HCT116 (cell line): ENCODE measurements around the gene KIF26B. TPM values are rescaled to one million over a fixed set of nuclear protein-coding genes. Genes with fewer than 3 reads are reported as not detected.

Experiments used
- ATAC-seq: fragments of 200-7000 bp; cut with Tn5 transposase; 2 replicates; pipeline ENCODE4 v1.9.1; 2020; ENCODE audit warnings: mild to moderate bottlenecking, moderate library complexity
- BruUV-seq: library from RNA; stranded (reverse); fragments of 400-500 nt; replicated peaks from 2 replicates; lab custom pipeline; 2021; lab: Mats Ljungman, UMichigan
- CTCF ChIA-PET: fragments of 300-600 bp; sonication (Branson Sonifier 250); formaldehyde crosslinking; loops from one replicate; lab custom pipeline; 2021; ENCODE audit warnings: antibody characterized with exemption; lab: Charles Lee
- POLR2A ChIA-PET: fragments of 300-600, 350-600 bp; sonication (Branson Sonifier 250); formaldehyde crosslinking; loops from one replicate; lab custom pipeline; 2021; ENCODE audit warnings: antibody characterized with exemption; lab: Charles Lee
- RAD21 ChIA-PET, 2 experiments: fragments of 300-600 bp; sonication (Branson Sonifier 250); formaldehyde crosslinking; loops; one replicate each; lab custom pipeline; 2023; ENCODE audit warnings: low total read pairs in 2 of 2; ENCODE audit not compliant: uncharacterized antibody in 2 of 2, unreplicated experiment in 2 of 2, low non-redundant PET in 1 of 2; lab: Charles Lee
- DNase-seq: peaks from one replicate; pipeline ENCODE4 v3.0.0-alpha.2; 2010; ENCODE audit warnings: low read depth, low spot score
- H2AFZ ChIP-seq: fragments of 200-600 bp; shearing (Covaris generic), sonication (generic); 2 replicates; pipeline ENCODE4 v1.6.1; 2017; ENCODE audit warnings: low read depth, mixed run types, mixed read lengths, antibody characterized with exemption, low read length; ENCODE audit not compliant: poor library complexity, severe bottlenecking
- H3K27ac ChIP-seq: 2 replicates; pipeline ENCODE4 v1.5.1; 2012; ENCODE audit warnings: low read depth, low read length
- H3K27me3 ChIP-seq: fragments of 200-600 bp; sonication (generic); 2 replicates; pipeline ENCODE4 v1.6.1; 2016; ENCODE audit warnings: mixed run types, low read length, mixed read lengths; ENCODE audit not compliant: insufficient read depth
- H3K36me3 ChIP-seq, 2 experiments: fragments of 200-500 bp in 1 of 2; fragments of 200-600 bp in 1 of 2; sonication (Bioruptor generic) in 1 of 2; sonication (generic) in 1 of 2; 2 replicates each; pipeline versions ENCODE4 v1.5.1 to v1.6.1; 2014 to 2016; ENCODE audit warnings: low read length in 2 of 2, inconsistent platforms in 1 of 2, mixed read lengths in 1 of 2, mixed run types in 1 of 2; ENCODE audit not compliant: insufficient read depth in 2 of 2, control insufficient read depth in 1 of 2
- H3K4me1 ChIP-seq, 2 experiments: fragments of 200-600 bp in 1 of 2; sonication (generic) in 1 of 2; 2 replicates each; pipeline versions ENCODE4 v1.5.1 to v1.6.1; 2012 to 2017; ENCODE audit warnings: low read length in 2 of 2, inconsistent platforms in 1 of 2, mild to moderate bottlenecking in 1 of 2, mixed read lengths in 1 of 2, mixed run types in 1 of 2, moderate library complexity in 1 of 2; ENCODE audit not compliant: insufficient read depth in 2 of 2, control insufficient read depth in 1 of 2
- H3K4me2 ChIP-seq: fragments of 200-600 bp; sonication (generic); 2 replicates; pipeline ENCODE4 v1.6.1; 2017; ENCODE audit warnings: mixed run types, low read length, mixed read lengths
- H3K4me3 ChIP-seq, 2 experiments: fragments of 200-600 bp in 1 of 2; sonication (generic) in 1 of 2; replicated peaks in 1 of 2; 2 replicates each; pipeline ENCODE4 v1.5.1; 2011 to 2016; ENCODE audit warnings: low read length in 2 of 2, control low read depth in 1 of 2, low read depth in 1 of 2, mild to moderate bottlenecking in 1 of 2, mixed read lengths in 1 of 2, mixed run types in 1 of 2
- H3K79me2 ChIP-seq: fragments of 200-600 bp; sonication (generic); 2 replicates; pipeline ENCODE4 v1.6.1; 2017; ENCODE audit warnings: mild to moderate bottlenecking, mixed run types, low read length, moderate library complexity, mixed read lengths; ENCODE audit not compliant: insufficient read depth
- H3K9ac ChIP-seq: fragments of 200-600 bp; sonication (generic); 2 replicates; pipeline ENCODE4 v1.6.1; 2016; ENCODE audit warnings: low read length, mixed read lengths
- H3K9me2 ChIP-seq: fragments of 200-600 bp; sonication (generic), shearing (Covaris generic); 2 replicates; pipeline ENCODE4 v1.6.1; 2017; ENCODE audit warnings: mixed run types, mild to moderate bottlenecking, moderate library complexity; ENCODE audit not compliant: insufficient read depth
- H3K9me3 ChIP-seq, 2 experiments: fragments of 200-500 bp in 1 of 2; fragments of 200-600 bp in 1 of 2; sonication (Bioruptor generic) in 1 of 2; sonication (generic) in 1 of 2; 2 replicates each; pipeline ENCODE4 v1.6.1; 2014 to 2017; ENCODE audit warnings: low read length in 2 of 2, mixed read lengths in 2 of 2, inconsistent platforms in 1 of 2, low read depth in 1 of 2, mild to moderate bottlenecking in 1 of 2, mixed run types in 1 of 2, moderate library complexity in 1 of 2; ENCODE audit not compliant: control insufficient read depth in 1 of 2, insufficient read depth in 1 of 2
- H4K20me1 ChIP-seq: fragments of 200-600 bp; sonication (generic), shearing (Covaris generic); 2 replicates; pipeline ENCODE4 v1.6.1; 2017; ENCODE audit warnings: mixed run types, mild to moderate bottlenecking, moderate library complexity; ENCODE audit not compliant: insufficient read depth
- EGR1 ChIP-seq: IDR thresholded peaks from 2 replicates; pipeline ENCODE4 v1.6.1; 2012; ENCODE audit warnings: low read depth
- ELF1 ChIP-seq: IDR thresholded peaks from 2 replicates; pipeline ENCODE4 v1.6.1; 2012; ENCODE audit warnings: low read depth, borderline replicate concordance
- EZH2 ChIP-seq: fragments of 200-600 bp; sonication (generic); IDR thresholded peaks from 2 replicates; pipeline ENCODE4 v1.6.1; 2017; ENCODE audit warnings: antibody characterized with exemption, mixed run types
- EZH2phosphoT487 ChIP-seq: fragments of 200-600 bp; IDR thresholded peaks from 2 replicates; pipeline ENCODE4 v1.6.1; 2018; ENCODE audit warnings: antibody characterized with exemption, borderline replicate concordance
- JUND ChIP-seq: IDR thresholded peaks from 2 replicates; pipeline ENCODE4 v1.6.1; 2012
- POLR2AphosphoS5 ChIP-seq: IDR thresholded peaks from 2 replicates; pipeline ENCODE4 v1.6.1; 2011; ENCODE audit warnings: mild to moderate bottlenecking, low read depth, low read length, moderate library complexity
- RAD21 ChIP-seq: IDR thresholded peaks from 2 replicates; pipeline ENCODE4 v1.6.1; 2012; ENCODE audit warnings: low read depth, mild to moderate bottlenecking
- REST ChIP-seq: IDR thresholded peaks from 2 replicates; pipeline ENCODE4 v1.6.1; 2012; ENCODE audit warnings: low read depth
- SP1 ChIP-seq: IDR thresholded peaks from 2 replicates; pipeline ENCODE4 v1.6.1; 2012; ENCODE audit warnings: low read depth
- SRF ChIP-seq: IDR thresholded peaks from 2 replicates; pipeline ENCODE4 v1.6.1; 2012; ENCODE audit warnings: low read depth
- YY1 ChIP-seq: IDR thresholded peaks from 2 replicates; pipeline ENCODE4 v1.6.1; 2011; ENCODE audit warnings: low read length, low read depth, moderate library complexity, mild to moderate bottlenecking; ENCODE audit not compliant: insufficient replicate concordance; ENCODE audit errors: extremely low read depth
- ZBTB33 ChIP-seq: IDR thresholded peaks from 2 replicates; pipeline ENCODE4 v1.6.1; 2011; ENCODE audit warnings: mild to moderate bottlenecking, low read length, moderate library complexity; ENCODE audit not compliant: insufficient replicate concordance; ENCODE audit errors: extremely low read depth
- ZFX ChIP-seq: fragments of 450-650 bp; IDR thresholded peaks from 2 replicates; pipeline ENCODE4 v1.6.1; 2017
- intact Hi-C: fragments of 100-400 bp; cut with micrococcal nuclease; formaldehyde crosslinking; loops from 2 replicates; pipeline ENCODE4 v1.10.0; 2022
- total RNA-seq: library from RNA; stranded (reverse); gene quantifications from one replicate; pipeline ENCODE4 v1.2.1, GENCODE V29; 2021; ENCODE audit not compliant: unreplicated experiment
- TF ChIP-seq, protein P1 (sequence below): IDR thresholded peaks from 2 replicates; pipeline ENCODE4 v1.6.1; 2012
- TF ChIP-seq, protein P2 (sequence below), 3 experiments: fragments of 200-600 bp in 1 of 3; sonication (generic) in 1 of 3; IDR thresholded peaks in 2 of 3; conservative IDR thresholded peaks in 1 of 3; 2 replicates each; pipeline ENCODE4 v1.5.1; 2012 to 2017; ENCODE audit warnings: low read depth in 2 of 3, low read length in 2 of 3, antibody characterized with exemption in 1 of 3, borderline replicate concordance in 1 of 3, control low read depth in 1 of 3, mild to moderate bottlenecking in 1 of 3, mixed read lengths in 1 of 3, mixed run types in 1 of 3, moderate library complexity in 1 of 3; ENCODE audit not compliant: insufficient read depth in 1 of 3
- TF ChIP-seq, protein P3 (sequence below): IDR thresholded peaks from 2 replicates; pipeline ENCODE4 v1.6.1; 2012

Gene KIF26B
- total RNA-seq, 1 experiment from 2014 or later = 0.49 TPM

DNA sequence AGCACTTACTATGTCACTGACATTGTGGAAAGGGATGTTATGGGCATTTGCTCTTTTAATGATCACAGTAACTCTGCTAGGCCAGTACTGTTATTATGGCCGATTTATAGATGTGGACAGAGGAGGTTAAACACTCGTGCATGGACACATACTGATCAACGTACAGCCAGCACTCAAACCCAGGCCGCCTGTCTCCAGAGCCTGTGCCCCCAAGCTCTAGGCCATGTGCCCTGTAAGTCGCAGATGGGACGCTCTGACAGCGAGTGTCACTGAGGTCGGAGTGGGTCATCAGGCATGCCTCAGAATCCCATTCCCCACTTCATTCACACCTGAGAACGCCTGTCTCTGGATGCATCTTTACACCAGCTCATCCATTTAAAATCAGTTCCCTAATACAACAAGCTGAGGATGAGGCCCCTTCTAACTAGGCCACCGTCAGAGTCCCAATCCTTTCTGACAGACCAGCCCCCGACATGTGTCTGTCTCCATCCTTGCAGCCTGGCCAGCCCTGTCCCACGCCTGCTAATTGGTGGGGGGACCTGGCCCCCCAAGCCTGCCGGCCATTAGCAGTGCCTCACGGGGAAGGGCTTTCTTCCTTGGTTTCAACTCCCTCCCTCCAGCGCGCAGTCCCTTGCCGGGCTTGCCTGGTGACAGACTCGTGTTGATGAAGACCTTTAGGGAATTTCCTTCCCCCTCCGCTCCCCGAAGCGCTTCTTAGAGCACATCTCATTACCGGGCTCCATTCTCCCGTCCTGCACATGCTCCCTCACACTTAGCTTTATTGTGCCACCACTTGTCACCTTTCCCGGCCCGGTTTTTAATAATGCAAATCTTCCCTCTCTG, 436.8 kb downstream of the KIF26B start:
- ChIA-PET CTCF (no interaction called here), RAD21 (no interaction called here), POLR2A (no interaction called here)
- intact Hi-C loops = no loop called here
- Histone ChIP-seq H3K4me3 (no peak overlapping the region), H3K36me3 (no peaks in the 10 kb centered on the region), H3K9me2 (no peaks in the 10 kb centered on the region), H3K4me1 (no peaks in the 10 kb centered on the region), H3K27ac (no peak overlapping the region), H2AFZ (no peak overlapping the region), H3K9me3 (no peaks in the 10 kb centered on the region), H4K20me1 (no peaks in the 10 kb centered on the region), H3K4me2 (no peak overlapping the region), H3K9ac (no peak overlapping the region), H3K79me2 (no peaks in the 10 kb centered on the region), H3K27me3 (peaks cover 9% of the 10 kb centered on the region)
- ATAC-seq = no peak
- no peak for DNase-seq
- TF ChIP-seq, protein P1, sequence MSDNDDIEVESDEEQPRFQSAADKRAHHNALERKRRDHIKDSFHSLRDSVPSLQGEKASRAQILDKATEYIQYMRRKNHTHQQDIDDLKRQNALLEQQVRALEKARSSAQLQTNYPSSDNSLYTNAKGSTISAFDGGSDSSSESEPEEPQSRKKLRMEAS = no peak
- TF ChIP-seq RAD21 (no peak), EZH2 (no peak), EGR1 (no peak), SP1 (no peak), ZFX (no peak), POLR2AphosphoS5 (no peak), EZH2phosphoT487 (no peak), ZBTB33 (no peak), SRF (no peak), REST (no peak), JUND (no peak), YY1 (no peak), ELF1 (no peak)
- TF ChIP-seq, protein P2, sequence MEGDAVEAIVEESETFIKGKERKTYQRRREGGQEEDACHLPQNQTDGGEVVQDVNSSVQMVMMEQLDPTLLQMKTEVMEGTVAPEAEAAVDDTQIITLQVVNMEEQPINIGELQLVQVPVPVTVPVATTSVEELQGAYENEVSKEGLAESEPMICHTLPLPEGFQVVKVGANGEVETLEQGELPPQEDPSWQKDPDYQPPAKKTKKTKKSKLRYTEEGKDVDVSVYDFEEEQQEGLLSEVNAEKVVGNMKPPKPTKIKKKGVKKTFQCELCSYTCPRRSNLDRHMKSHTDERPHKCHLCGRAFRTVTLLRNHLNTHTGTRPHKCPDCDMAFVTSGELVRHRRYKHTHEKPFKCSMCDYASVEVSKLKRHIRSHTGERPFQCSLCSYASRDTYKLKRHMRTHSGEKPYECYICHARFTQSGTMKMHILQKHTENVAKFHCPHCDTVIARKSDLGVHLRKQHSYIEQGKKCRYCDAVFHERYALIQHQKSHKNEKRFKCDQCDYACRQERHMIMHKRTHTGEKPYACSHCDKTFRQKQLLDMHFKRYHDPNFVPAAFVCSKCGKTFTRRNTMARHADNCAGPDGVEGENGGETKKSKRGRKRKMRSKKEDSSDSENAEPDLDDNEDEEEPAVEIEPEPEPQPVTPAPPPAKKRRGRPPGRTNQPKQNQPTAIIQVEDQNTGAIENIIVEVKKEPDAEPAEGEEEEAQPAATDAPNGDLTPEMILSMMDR (IDR thresholded peaks at IDR 0.05 in 2 of 3, conservative IDR thresholded peaks at IDR 0.05 in 1 of 3; ENCODE audit: borderline replicate concordance in 1 of 3, insufficient read depth in 1 of 3, low read depth in 2 of 3, low read length in 2 of 3) = no peak
- TF ChIP-seq, protein P3, sequence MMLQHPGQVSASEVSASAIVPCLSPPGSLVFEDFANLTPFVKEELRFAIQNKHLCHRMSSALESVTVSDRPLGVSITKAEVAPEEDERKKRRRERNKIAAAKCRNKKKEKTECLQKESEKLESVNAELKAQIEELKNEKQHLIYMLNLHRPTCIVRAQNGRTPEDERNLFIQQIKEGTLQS = no peak
- BruUV-seq = no TSS peak
